Measurements from ENCODE around the gene AGAP1.

DNA sequence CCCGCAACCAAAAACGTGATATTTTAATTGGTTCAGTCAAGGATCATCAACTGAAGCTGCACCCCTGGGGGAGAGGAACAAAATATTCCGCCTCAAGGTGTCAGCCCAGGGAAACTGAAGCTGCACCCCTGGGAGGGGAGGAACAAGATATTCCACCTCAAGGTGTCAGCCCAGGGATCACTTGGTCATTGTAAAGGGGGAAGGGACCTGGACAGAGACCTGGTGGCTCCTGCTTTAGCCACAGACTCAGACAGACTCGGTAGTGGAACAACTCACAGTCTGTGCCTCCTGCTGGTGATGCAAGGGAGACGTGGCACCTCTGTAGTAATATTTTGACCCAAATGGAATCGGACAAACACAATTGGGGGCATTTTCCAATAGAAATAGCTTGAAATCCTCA, 599.3 kb downstream of the AGAP1 start:
- TF ChIP-seq, protein P1, sequence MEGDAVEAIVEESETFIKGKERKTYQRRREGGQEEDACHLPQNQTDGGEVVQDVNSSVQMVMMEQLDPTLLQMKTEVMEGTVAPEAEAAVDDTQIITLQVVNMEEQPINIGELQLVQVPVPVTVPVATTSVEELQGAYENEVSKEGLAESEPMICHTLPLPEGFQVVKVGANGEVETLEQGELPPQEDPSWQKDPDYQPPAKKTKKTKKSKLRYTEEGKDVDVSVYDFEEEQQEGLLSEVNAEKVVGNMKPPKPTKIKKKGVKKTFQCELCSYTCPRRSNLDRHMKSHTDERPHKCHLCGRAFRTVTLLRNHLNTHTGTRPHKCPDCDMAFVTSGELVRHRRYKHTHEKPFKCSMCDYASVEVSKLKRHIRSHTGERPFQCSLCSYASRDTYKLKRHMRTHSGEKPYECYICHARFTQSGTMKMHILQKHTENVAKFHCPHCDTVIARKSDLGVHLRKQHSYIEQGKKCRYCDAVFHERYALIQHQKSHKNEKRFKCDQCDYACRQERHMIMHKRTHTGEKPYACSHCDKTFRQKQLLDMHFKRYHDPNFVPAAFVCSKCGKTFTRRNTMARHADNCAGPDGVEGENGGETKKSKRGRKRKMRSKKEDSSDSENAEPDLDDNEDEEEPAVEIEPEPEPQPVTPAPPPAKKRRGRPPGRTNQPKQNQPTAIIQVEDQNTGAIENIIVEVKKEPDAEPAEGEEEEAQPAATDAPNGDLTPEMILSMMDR (IDR thresholded peaks at IDR 0.05; ENCODE audit: low read depth, low read length, missing input control) = no peak
- TF ChIP-seq EGR1 (IDR thresholded peaks at IDR 0.05; ENCODE audit: low read depth in 2 of 2) = no peak

Measured in liver (tissue), 3 donors.